Natural killer cell (primary cell): ENCODE data around the gene CDC6. TPM values are rescaled to one million over a fixed set of nuclear protein-coding genes. Genes with fewer than 3 reads are reported as not detected.

Experiments used
- ATAC-seq, 3 donors: fragments of 150-1000 bp in 2 of 3; fragments of 200-7000 bp in 1 of 3; cut with Tn5 transposase; 1 replicate in 1 of 3; 2 replicates in 2 of 3; pipeline ENCODE4 v1.10.0; 2021; ENCODE audit warnings: mild to moderate bottlenecking in 2 of 3, moderate library complexity in 2 of 3
- DNase-seq, 2 donors: peaks; one replicate each; pipeline versions ENCODE4 v3.0.0 to v3.0.0-alpha.2; 2013 to 2021; ENCODE audit warnings: mixed read lengths in 1 of 2
- H3K27ac ChIP-seq: one replicate; pipeline ENCODE4 v1.5.1; 2013; ENCODE audit warnings: mild to moderate bottlenecking, low read length
- H3K27me3 ChIP-seq: one replicate; pipeline ENCODE4 v1.6.1; 2013; ENCODE audit warnings: low read length; ENCODE audit not compliant: control insufficient read depth, insufficient read depth
- H3K36me3 ChIP-seq: one replicate; pipeline ENCODE4 v1.6.1; 2013; ENCODE audit warnings: low read length; ENCODE audit not compliant: control insufficient read depth, insufficient read depth
- H3K4me1 ChIP-seq: one replicate; pipeline ENCODE4 v1.6.1; 2013; ENCODE audit warnings: low read length; ENCODE audit not compliant: control insufficient read depth, insufficient read depth
- H3K4me3 ChIP-seq: one replicate; pipeline ENCODE4 v1.5.1; 2013; ENCODE audit warnings: low read length
- H3K9me3 ChIP-seq: one replicate; pipeline ENCODE4 v1.6.1; 2013; ENCODE audit warnings: low read length; ENCODE audit not compliant: control insufficient read depth, insufficient read depth
- H3K27ac Mint-ChIP-seq, 2 donors: one replicate each; pipeline ENCODE4 v1.8.0; 2022; ENCODE audit warnings: mild to moderate bottlenecking in 2 of 2, mixed read lengths in 2 of 2, moderate library complexity in 1 of 2
- H3K27me3 Mint-ChIP-seq, 2 donors: one replicate each; pipeline ENCODE4 v1.8.0; 2022; ENCODE audit warnings: low read depth in 2 of 2, mixed read lengths in 2 of 2
- H3K36me3 Mint-ChIP-seq: one replicate; pipeline ENCODE4 v1.8.0; 2022; ENCODE audit warnings: mixed read lengths
- H3K4me1 Mint-ChIP-seq, 2 donors: one replicate each; pipeline ENCODE4 v1.8.0; 2022; ENCODE audit warnings: mixed read lengths in 2 of 2
- H3K4me3 Mint-ChIP-seq: one replicate; pipeline ENCODE4 v1.8.0; 2022; ENCODE audit warnings: mild to moderate bottlenecking, moderate library complexity, mixed read lengths
- H3K9me3 Mint-ChIP-seq, 2 donors: one replicate each; pipeline ENCODE4 v1.8.0; 2022; ENCODE audit warnings: mixed read lengths in 2 of 2
- WGBS: methylation state at CpG from one replicate; pipeline ENCODE4 v1.1.7; 2013; ENCODE audit warnings: missing lambda C conversion rate; ENCODE audit not compliant: insufficient coverage; 5-methylcytosine and 5-hydroxymethylcytosine counted together
- intact Hi-C: fragments of 100-400 bp; cut with micrococcal nuclease; formaldehyde crosslinking; loops from one replicate; pipeline ENCODE4 v1.14.2; 2022
- total RNA-seq, 4 donors: library from RNA; stranded (reverse); fragments of 120-200 nt in 1 of 4; gene quantifications; one replicate each; pipeline versions ENCODE4 v1.2.3 to v1.2.4, GENCODE V29; 2013 to 2022
- TF ChIP-seq, protein P1 (sequence below): fragments of 200-600 bp; IDR thresholded peaks from one replicate; pipeline ENCODE4 v1.8.0; 2022; ENCODE audit warnings: antibody characterized with exemption

The CDC6 gene
- total RNA-seq, 3 donors from 2014 or later (not counting 1 experiment from before 2014, with no cell fraction given): 3.4 to 4.9 (median 3.8) TPM

DNA sequence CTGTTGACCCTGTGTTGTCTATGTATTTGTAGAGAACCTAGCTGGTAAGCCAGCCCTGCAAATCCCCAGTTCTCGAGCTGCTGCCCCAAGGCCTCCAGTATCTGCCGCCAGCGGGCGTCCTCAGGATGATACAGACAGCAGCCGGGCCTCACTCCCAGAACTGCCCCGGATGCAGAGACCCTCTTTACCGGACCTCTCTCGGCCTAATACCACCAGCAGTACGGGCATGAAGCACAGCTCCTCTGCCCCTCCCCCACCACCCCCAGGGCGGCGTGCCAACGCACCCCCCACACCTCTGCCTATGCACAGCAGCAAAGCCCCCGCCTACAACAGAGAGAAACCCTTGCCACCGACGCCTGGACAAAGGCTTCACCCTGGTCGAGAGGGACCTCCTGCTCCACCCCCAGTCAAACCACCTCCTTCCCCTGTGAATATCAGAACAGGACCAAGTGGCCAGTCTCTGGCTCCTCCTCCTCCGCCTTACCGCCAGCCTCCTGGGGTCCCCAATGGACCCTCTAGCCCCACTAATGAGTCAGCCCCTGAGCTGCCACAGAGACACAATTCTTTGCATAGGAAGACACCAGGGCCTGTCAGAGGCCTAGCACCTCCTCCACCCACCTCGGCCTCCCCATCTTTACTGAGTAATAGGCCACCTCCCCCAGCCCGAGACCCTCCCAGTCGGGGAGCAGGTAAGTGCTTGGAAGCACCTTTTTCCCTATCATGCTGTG is 23.1 kb upstream of the CDC6 start:
- WGBS: 95% methylated on average over 18 of the region's 21 CpGs
- H3K36me3 Mint-ChIP-seq: no peaks in the 10 kb centered on the region
- intact Hi-C loops: no loop called here

DNA sequence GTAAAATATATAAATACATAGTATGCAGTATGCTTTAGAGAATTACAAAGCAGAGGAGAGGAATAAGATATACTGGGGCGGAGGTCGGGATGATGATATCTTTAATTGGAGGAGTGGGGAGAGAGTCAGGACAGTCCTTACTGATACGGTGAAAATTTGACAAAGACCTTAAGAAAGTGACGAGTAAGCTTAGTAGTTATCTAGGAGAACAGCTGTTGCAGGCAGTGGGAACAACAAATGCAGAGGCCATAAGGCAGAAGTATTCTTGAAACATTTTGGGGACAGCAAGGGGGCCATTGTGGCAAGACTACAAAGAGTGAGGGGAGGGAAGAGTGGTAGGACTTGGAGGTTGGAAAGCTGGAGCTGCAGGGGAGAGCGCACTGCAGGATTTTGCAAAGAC is 22.3 kb upstream of the CDC6 start:
- Histone ChIP-seq H3K9me3 (no peaks in the 10 kb centered on the region), H3K4me1 (no peaks in the 10 kb centered on the region), H3K27ac (no peak overlapping the region), H3K27me3 (no peaks in the 10 kb centered on the region), H3K4me3 (no peak overlapping the region), H3K36me3 (peaks cover 53% of the 10 kb centered on the region)
- intact Hi-C loops: no loop called here
- ATAC-seq (no peak), DNase-seq (no peak)
- Mint-ChIP-seq H3K36me3 (no peaks in the 10 kb centered on the region), H3K9me3 (no peaks in the 10 kb centered on the region), H3K4me3 (no peak overlapping the region), H3K27me3 (no peaks in the 10 kb centered on the region), H3K27ac (no peak overlapping the region), H3K4me1 (peaks cover 0 to 6% of the 10 kb centered on the region in 2 donors)
- WGBS: 99% methylated on average over 5 of the region's 5 CpGs
- TF ChIP-seq, protein P1, sequence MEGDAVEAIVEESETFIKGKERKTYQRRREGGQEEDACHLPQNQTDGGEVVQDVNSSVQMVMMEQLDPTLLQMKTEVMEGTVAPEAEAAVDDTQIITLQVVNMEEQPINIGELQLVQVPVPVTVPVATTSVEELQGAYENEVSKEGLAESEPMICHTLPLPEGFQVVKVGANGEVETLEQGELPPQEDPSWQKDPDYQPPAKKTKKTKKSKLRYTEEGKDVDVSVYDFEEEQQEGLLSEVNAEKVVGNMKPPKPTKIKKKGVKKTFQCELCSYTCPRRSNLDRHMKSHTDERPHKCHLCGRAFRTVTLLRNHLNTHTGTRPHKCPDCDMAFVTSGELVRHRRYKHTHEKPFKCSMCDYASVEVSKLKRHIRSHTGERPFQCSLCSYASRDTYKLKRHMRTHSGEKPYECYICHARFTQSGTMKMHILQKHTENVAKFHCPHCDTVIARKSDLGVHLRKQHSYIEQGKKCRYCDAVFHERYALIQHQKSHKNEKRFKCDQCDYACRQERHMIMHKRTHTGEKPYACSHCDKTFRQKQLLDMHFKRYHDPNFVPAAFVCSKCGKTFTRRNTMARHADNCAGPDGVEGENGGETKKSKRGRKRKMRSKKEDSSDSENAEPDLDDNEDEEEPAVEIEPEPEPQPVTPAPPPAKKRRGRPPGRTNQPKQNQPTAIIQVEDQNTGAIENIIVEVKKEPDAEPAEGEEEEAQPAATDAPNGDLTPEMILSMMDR: no peak

More for the DNA sequence above, 23.1 kb upstream of the CDC6 start:
- TF ChIP-seq, protein P1: no peak
- ATAC-seq (no peak), DNase-seq (no peak)
- Histone ChIP-seq H3K4me1 (no peaks in the 10 kb centered on the region), H3K27ac (no peak overlapping the region), H3K27me3 (no peaks in the 10 kb centered on the region), H3K4me3 (no peak overlapping the region), H3K9me3 (no peaks in the 10 kb centered on the region), H3K36me3 (peaks cover 56% of the 10 kb centered on the region)
- Mint-ChIP-seq H3K9me3 (no peaks in the 10 kb centered on the region), H3K27me3 (no peaks in the 10 kb centered on the region), H3K4me1 (peaks cover 0 to 6% of the 10 kb centered on the region in 2 donors), H3K4me3 (no peak overlapping the region), H3K27ac (no peak overlapping the region)

GRCh38 chr17:40266882-40267281 is 20.8 kb upstream of the CDC6 start:
- Mint-ChIP-seq H3K27me3 (no peaks in the 10 kb centered on the region), H3K9me3 (no peaks in the 10 kb centered on the region), H3K4me1 (peaks cover 0 to 6% of the 10 kb centered on the region in 2 donors), H3K4me3 (no peak overlapping the region), H3K27ac (no peak overlapping the region), H3K36me3 (no peaks in the 10 kb centered on the region)
- H3K27me3 ChIP-seq: no peaks in the 10 kb centered on the region
- TF ChIP-seq, protein P1: no peak
- H3K36me3 ChIP-seq: peaks cover 57% of the 10 kb centered on the region
- H3K4me1 ChIP-seq: no peaks in the 10 kb centered on the region
- no peak overlapping the region for H3K4me3 ChIP-seq
- DNase-seq: no peak
- H3K27ac ChIP-seq: no peak overlapping the region
- 95% methylated on average over 6 of the region's 6 CpGs for WGBS
- intact Hi-C loops: no loop called here
- H3K9me3 ChIP-seq: no peaks in the 10 kb centered on the region
- no peak for ATAC-seq
